Activated CD8-positive, alpha-beta T cell treated with anti-CD3 and anti-CD28 coated beads, Interleukin-2, amount 10 ng/mL, durations not matched to agents 7 days and 5 days (primary cell): ENCODE results near the gene EIF5. TPM values are rescaled to one million over a fixed set of nuclear protein-coding genes. Genes with fewer than 3 reads are reported as not detected.

Experiments used
- ATAC-seq: fragments of 150-1000 bp; cut with Tn5 transposase; one replicate; pipeline ENCODE4 v1.10.0; 2021; ENCODE audit warnings: moderate library complexity
- CTCF ChIA-PET: fragments of 350-600 bp; sonication (Branson Sonifier 250); formaldehyde crosslinking; loops from one replicate; lab custom pipeline; 2021; ENCODE audit warnings: antibody characterized with exemption; lab: Charles Lee
- POLR2A ChIA-PET: fragments of 350-600 bp; sonication (Branson Sonifier 250); formaldehyde crosslinking; loops from one replicate; lab custom pipeline; 2021; ENCODE audit warnings: antibody characterized with exemption; lab: Charles Lee
- DNase-seq: peaks from one replicate; pipeline ENCODE4 v3.0.0-alpha.2; 2020
- H3K27ac Mint-ChIP-seq: one replicate; pipeline ENCODE4 v1.8.0; 2021; ENCODE audit warnings: mild to moderate bottlenecking, mixed read lengths
- H3K27me3 Mint-ChIP-seq: one replicate; pipeline ENCODE4 v1.8.0; 2021; ENCODE audit warnings: low read depth, mixed read lengths
- H3K36me3 Mint-ChIP-seq: one replicate; pipeline ENCODE4 v1.8.0; 2021; ENCODE audit warnings: low read depth, mixed read lengths
- H3K4me1 Mint-ChIP-seq: one replicate; pipeline ENCODE4 v1.8.0; 2021; ENCODE audit warnings: low read depth, mixed read lengths
- H3K4me3 Mint-ChIP-seq: one replicate; pipeline ENCODE4 v1.8.0; 2021; ENCODE audit warnings: mild to moderate bottlenecking, mixed read lengths
- H3K9me3 Mint-ChIP-seq: one replicate; pipeline ENCODE4 v1.8.0; 2022; ENCODE audit warnings: mixed read lengths; ENCODE audit not compliant: insufficient read depth
- total RNA-seq, 2 experiments: library from RNA; stranded (reverse); gene quantifications; one replicate each; pipeline ENCODE4 v1.2.3, GENCODE V29; 2021

Gene EIF5
- 100 to 1,000 TPM; 240 to 241 TPM for total RNA-seq

- ChIA-PET CTCF (interaction anchor here (0.6 to 2.3 kb wide), 6 partner anchors 9 to 739 kb away, joined by 3 to 8 read pairs (median 4); no protein-coding TSS in a partner anchor), POLR2A (interaction anchor here (0.7 to 2.4 kb wide), 17 partner anchors 8 to 612 kb away, joined by 3 to 12 read pairs (median 5); partner anchors contain the start of genes BAG5, KLC1 and MARK3)
- ATAC-seq (peak; percentile 95), DNase-seq (peak; percentile 99)
- Mint-ChIP-seq H3K9me3 (no peaks in the 10 kb centered on the region), H3K27ac (peak within 1 kb of the TSS; percentile 97), H3K27me3 (peaks cover 2% of the 10 kb centered on the region), H3K4me1 (peaks cover 36% of the 10 kb centered on the region), H3K36me3 (peaks cover 44% of the 10 kb centered on the region), H3K4me3 (peak within 1 kb of the TSS; percentile 82)
Observed at GRCh38 chr14:103333754-103334643, at the start of gene EIF5. TSS of gene EIF5 (plus strand) at chr14:103334237. CDS start at chr14:103335861, 1,624 bp downstream.

DNA sequence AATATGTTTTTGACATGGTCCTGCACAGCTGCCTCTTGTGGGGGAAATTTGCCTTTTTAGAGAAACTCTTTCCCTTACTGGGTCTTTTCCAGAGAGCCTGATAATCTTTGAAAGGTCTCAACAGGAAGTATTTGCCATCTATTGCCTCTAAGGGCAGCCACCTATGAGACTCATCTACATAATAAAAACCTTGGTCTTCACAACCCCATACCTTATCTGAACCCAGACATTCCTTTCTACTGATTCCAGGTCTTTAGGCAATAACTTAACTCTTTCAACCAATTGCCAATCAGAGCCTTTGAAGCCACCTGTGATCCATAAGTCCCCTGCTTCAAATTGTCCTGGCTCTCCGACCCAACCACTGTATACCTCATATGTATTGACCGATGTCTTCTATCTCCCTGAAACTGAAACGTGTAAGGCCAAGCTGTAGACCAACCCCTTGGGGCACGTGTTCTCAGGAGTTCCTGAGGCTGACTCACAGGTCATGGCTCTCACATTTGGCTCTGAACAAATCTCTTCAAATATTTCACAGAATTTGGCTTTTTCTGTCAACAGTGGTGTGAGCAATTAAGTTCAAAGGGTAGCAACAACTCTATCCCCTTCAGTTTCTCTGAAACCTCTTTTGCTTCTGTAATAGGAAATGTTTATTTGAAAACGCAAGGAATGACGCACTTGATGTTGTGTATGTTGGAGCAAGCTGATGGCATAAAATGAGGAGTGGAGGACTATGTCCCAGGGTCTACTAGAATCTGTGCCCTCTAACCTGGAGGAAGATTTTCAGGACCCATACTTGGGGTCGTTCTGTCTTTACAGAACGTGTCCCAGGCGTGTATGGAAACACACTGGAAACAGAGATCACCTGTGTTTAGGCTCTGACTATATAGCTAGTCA lies 49.2 kb upstream of the EIF5 start:
- peaks cover 46% of the 10 kb centered on the region for H3K27me3 Mint-ChIP-seq
- no peaks in the 10 kb centered on the region for H3K36me3 Mint-ChIP-seq

GRCh38 chr14:103286460-103286859 lies 47.6 kb upstream of the EIF5 start:
- CTCF ChIA-PET: interaction anchor here (0.6 to 1.4 kb wide), 2 partner anchors 59 to 181 kb away, joined by 3 to 5 read pairs; no protein-coding TSS in a partner anchor

More for the DNA sequence above, 49.2 kb upstream of the EIF5 start:
- no peaks in the 10 kb centered on the region for H3K9me3 Mint-ChIP-seq
- CTCF ChIA-PET: no interaction called here
- H3K4me3 Mint-ChIP-seq: no peak overlapping the region
- ATAC-seq: no peak
- POLR2A ChIA-PET: no interaction called here
- H3K4me1 Mint-ChIP-seq: peaks cover 4% of the 10 kb centered on the region
- no peak overlapping the region for H3K27ac Mint-ChIP-seq
- DNase-seq: no peak

DNA sequence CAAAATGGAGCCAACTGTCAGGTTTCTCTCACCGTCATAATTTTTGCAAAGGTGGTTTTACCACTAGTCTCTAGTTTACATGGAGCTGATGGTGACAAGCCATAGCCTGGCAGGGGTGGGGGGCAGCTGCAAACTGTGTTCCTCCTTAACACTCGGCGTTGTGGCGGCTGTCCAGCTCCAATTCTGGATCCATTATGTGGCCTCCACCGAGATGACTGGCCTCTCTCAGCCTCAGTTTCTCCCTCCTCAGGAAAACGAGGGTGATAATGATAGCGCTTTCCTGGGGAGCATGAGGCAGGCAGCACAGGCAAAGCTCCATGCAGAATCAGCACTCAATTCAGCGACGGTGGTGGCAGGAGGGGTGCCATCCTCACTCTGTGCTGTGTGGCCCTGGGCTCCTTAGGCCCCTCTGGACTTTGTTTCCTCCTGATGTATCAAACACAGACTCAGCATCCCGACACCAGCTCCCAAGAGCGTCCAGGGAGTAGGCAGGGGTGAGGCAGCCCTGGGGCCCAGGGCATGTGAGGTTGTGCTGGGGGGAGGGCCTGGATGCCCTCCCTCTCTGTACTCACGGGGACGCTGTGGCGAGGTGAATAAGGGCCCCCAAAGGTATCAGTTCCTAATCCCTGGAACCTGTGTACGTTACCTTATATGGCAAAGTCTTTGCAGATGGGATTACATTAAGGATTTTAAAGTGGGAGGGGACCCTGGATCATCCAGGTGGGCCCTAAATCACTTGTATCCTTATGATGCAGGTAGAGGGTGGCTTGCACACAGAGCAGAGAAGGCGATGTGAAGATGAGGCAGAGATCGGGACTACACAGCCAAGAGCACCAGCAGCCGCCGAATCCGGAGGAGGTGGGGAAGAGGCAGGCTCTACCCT lies 46.8 kb upstream of the EIF5 start:
- ChIA-PET CTCF (interaction anchor here (1.4 kb wide), 1 partner anchor 182 kb away, joined by 5 read pairs; no protein-coding TSS in a partner anchor), POLR2A (no interaction called here)
- no peaks in the 10 kb centered on the region for H3K9me3 Mint-ChIP-seq
- ATAC-seq (no peak), DNase-seq (no peak)
- H3K36me3 Mint-ChIP-seq: no peaks in the 10 kb centered on the region
- no peak overlapping the region for H3K27ac Mint-ChIP-seq
- H3K27me3 Mint-ChIP-seq: peaks cover 27% of the 10 kb centered on the region
- H3K4me1 Mint-ChIP-seq: peaks cover 4% of the 10 kb centered on the region
- H3K4me3 Mint-ChIP-seq: no peak overlapping the region

More at GRCh38 chr14:103286460-103286859, 47.6 kb upstream of the EIF5 start:
- ATAC-seq (no peak), DNase-seq (no peak)
- Mint-ChIP-seq H3K27me3 (peaks cover 34% of the 10 kb centered on the region), H3K36me3 (no peaks in the 10 kb centered on the region), H3K27ac (no peak overlapping the region), H3K9me3 (no peaks in the 10 kb centered on the region), H3K4me3 (no peak overlapping the region), H3K4me1 (peaks cover 4% of the 10 kb centered on the region)
- POLR2A ChIA-PET: no interaction called here

DNA sequence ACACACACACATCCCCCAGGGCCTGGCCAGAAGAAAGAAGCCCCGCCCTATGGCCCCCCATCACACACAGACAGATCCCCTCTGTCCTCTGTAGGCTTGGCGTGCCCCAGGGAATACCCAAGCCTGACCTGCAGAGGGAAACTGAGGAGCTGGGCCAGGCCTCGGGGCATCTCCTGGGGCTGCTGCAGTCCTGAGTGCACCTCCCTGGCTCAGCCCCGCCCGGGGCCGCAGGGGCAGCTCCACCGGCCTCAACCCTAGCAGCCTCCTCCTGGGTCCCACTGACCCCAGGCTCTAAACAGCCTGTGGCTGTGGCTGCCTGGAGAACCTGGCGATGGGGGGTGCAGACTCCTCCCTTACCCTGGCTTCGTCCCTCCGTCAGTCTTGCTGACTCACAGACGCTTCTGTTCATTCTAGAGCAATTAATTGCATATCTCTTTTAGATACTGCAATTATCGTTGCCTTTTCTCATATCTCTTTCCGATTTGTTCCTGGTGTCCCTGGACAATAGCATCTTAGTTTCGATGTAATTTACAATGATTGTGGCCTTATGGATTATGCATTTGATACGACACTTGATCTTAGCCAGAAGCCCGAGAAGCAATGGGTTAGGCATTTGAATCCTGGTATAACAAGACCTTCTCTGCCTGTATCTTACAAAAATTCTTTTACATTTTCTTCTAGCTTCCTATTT lies 45.8 kb upstream of the EIF5 start:
- Mint-ChIP-seq H3K4me1 (peaks cover 4% of the 10 kb centered on the region), H3K9me3 (no peaks in the 10 kb centered on the region), H3K4me3 (no peak overlapping the region), H3K36me3 (no peaks in the 10 kb centered on the region), H3K27me3 (peaks cover 27% of the 10 kb centered on the region), H3K27ac (no peak overlapping the region)
- ChIA-PET CTCF (no interaction called here), POLR2A (no interaction called here)
- DNase-seq: no peak
- no peak for ATAC-seq

DNA sequence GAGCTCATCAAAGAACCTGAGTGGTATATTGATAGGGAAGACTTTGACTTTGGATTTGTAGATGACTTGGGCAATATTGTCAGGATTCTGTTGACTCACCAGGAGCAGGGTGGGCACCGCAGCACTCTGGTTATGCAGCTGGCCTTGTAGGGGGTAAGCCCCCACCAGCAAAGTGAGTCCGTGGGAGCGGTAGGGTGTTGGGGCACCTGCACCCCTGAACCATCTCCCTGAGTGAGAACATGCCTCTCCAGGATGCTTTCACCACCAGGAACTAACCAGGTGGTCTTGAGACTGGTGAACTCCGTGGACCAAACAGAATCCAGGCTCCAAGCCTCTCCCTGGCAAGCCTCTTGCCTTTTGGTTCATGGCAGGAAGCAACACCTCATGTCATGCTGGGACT lies 44.0 kb upstream of the EIF5 start:
- no peaks in the 10 kb centered on the region for H3K9me3 Mint-ChIP-seq
- H3K4me1 Mint-ChIP-seq: peaks cover 4% of the 10 kb centered on the region
- ChIA-PET POLR2A (interaction anchor here (0.6 kb wide), 1 partner anchor 429 kb away, joined by 3 read pairs; no protein-coding TSS in a partner anchor), CTCF (interaction anchor here (5.6 kb wide), 1 partner anchor 184 kb away, joined by 42 read pairs; no protein-coding TSS in a partner anchor)
- H3K36me3 Mint-ChIP-seq: no peaks in the 10 kb centered on the region
- no peak overlapping the region for H3K27ac Mint-ChIP-seq
- no peak for DNase-seq
- H3K4me3 Mint-ChIP-seq: no peak overlapping the region
- peaks cover 19% of the 10 kb centered on the region for H3K27me3 Mint-ChIP-seq
- no peak for ATAC-seq

GRCh38 chr14:103290494-103290893 lies 43.5 kb upstream of the EIF5 start:
- ChIA-PET POLR2A (no interaction called here), CTCF (interaction anchor here (0.5 to 5.6 kb wide), 2 partner anchors 185 to 1641 kb away, joined by 3 to 42 read pairs; no protein-coding TSS in a partner anchor)
- no peaks in the 10 kb centered on the region for H3K9me3 Mint-ChIP-seq
- peaks cover 17% of the 10 kb centered on the region for H3K27me3 Mint-ChIP-seq
- no peak overlapping the region for H3K27ac Mint-ChIP-seq
- DNase-seq (no peak), ATAC-seq (no peak)
- H3K36me3 Mint-ChIP-seq: no peaks in the 10 kb centered on the region
- H3K4me3 Mint-ChIP-seq: no peak overlapping the region
- H3K4me1 Mint-ChIP-seq: peaks cover 4% of the 10 kb centered on the region

- ATAC-seq (no peak), DNase-seq (no peak)
- Mint-ChIP-seq H3K36me3 (no peaks in the 10 kb centered on the region), H3K27ac (no peak overlapping the region), H3K4me1 (peaks cover 4% of the 10 kb centered on the region), H3K27me3 (peaks cover 14% of the 10 kb centered on the region), H3K9me3 (no peaks in the 10 kb centered on the region), H3K4me3 (no peak overlapping the region)
- POLR2A ChIA-PET: no interaction called here
- CTCF ChIA-PET: interaction anchor here (0.5 to 5.6 kb wide), 2 partner anchors 185 to 1642 kb away, joined by 3 to 42 read pairs; no protein-coding TSS in a partner anchor
Observed at GRCh38 chr14:103290961-103291360, 43.1 kb upstream of the EIF5 start.

GRCh38 chr14:103292426-103293374 lies 41.3 kb upstream of the EIF5 start:
- peak; percentile 79 for DNase-seq
- Mint-ChIP-seq H3K4me3 (no peak overlapping the region), H3K4me1 (no peaks in the 10 kb centered on the region), H3K27ac (no peak overlapping the region), H3K27me3 (peaks cover 4% of the 10 kb centered on the region), H3K9me3 (no peaks in the 10 kb centered on the region), H3K36me3 (no peaks in the 10 kb centered on the region)
- peak; percentile 89 for ATAC-seq
- ChIA-PET POLR2A (no interaction called here), CTCF (interaction anchor here (0.8 to 5.6 kb wide), 6 partner anchors 7 to 598 kb away, joined by 3 to 42 read pairs (median 4); no protein-coding TSS in a partner anchor)
